HUES48 (cell line): ENCODE measurements around the gene SLBP.
"Not testable (repeated sequence)": the region's sequence is repeated elsewhere in the genome, so short reads cannot be mapped to it uniquely, and the experiment has no call there.

ENCODE experiments used
- H3K27ac ChIP-seq: one replicate; pipeline ENCODE4 v1.7.0; 2013; ENCODE audit warnings: low read depth, low read length, inconsistent platforms
- H3K27me3 ChIP-seq: 2 replicates; pipeline ENCODE4 v1.6.1; 2013; ENCODE audit warnings: mild to moderate bottlenecking, low read length; ENCODE audit not compliant: control insufficient read depth, insufficient read depth
- H3K36me3 ChIP-seq: 2 replicates; pipeline ENCODE4 v1.6.1; 2013; ENCODE audit warnings: low read length; ENCODE audit not compliant: control insufficient read depth, insufficient read depth
- H3K4me1 ChIP-seq: 2 replicates; pipeline ENCODE4 v1.6.1; 2013; ENCODE audit warnings: mild to moderate bottlenecking, low read length; ENCODE audit not compliant: control insufficient read depth, insufficient read depth
- H3K4me3 ChIP-seq: 2 replicates; pipeline ENCODE4 v1.5.1; 2013; ENCODE audit warnings: mild to moderate bottlenecking, low read depth, low read length
- H3K9ac ChIP-seq: 2 replicates; pipeline ENCODE4 v1.6.1; 2013; ENCODE audit warnings: mild to moderate bottlenecking, low read depth, low read length, moderate library complexity
- H3K9me3 ChIP-seq: 2 replicates; pipeline ENCODE4 v1.6.1; 2013; ENCODE audit warnings: low read length; ENCODE audit not compliant: control insufficient read depth, insufficient read depth

Gene SLBP

GRCh38 chr4:1703867-1704266 is 8.3 kb downstream of the SLBP start:
- H3K4me3 ChIP-seq, result no peak overlapping the region
- no peak overlapping the region for H3K27ac ChIP-seq
- no peak overlapping the region for H3K9ac ChIP-seq
- H3K9me3 ChIP-seq, result no peaks in the 10 kb centered on the region
- no peaks in the 10 kb centered on the region for H3K4me1 ChIP-seq
- peaks cover 66% of the 10 kb centered on the region for H3K36me3 ChIP-seq
- no peaks in the 10 kb centered on the region for H3K27me3 ChIP-seq

DNA sequence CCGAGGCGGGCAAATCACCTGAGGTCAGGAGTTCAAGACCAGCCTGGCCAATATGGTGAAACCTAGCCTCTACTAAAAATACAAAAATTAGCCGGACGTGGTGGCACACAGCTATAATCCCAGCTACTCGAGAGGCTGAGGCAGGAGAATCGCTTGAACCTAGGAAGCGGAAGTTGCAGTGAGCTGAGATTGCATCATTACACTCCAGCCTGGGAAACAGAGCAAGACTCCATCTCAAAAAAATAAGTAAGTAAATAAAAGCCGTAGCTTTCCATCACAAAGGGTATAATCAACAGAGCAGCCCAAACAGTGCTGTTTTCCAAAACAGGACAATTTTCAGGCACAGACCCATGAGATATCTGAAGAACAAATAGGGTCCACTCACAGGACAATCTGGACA is 10.4 kb downstream of the SLBP start:
- not testable (repeated sequence) for H3K4me1 ChIP-seq, H3K9ac ChIP-seq, H3K27me3 ChIP-seq, H3K9me3 ChIP-seq, H3K4me3 ChIP-seq, H3K27ac ChIP-seq
- H3K36me3 ChIP-seq, result peaks cover 80% of the 10 kb centered on the region

GRCh38 chr4:1695913-1696312 is 16.2 kb downstream of the SLBP start:
- no peaks in the 10 kb centered on the region for H3K9me3 ChIP-seq
- peaks cover 86% of the 10 kb centered on the region for H3K36me3 ChIP-seq
- no peak overlapping the region for H3K27ac ChIP-seq
- no peaks in the 10 kb centered on the region for H3K4me1 ChIP-seq
- H3K27me3 ChIP-seq, result no peaks in the 10 kb centered on the region
- H3K4me3 ChIP-seq, result no peak overlapping the region
- H3K9ac ChIP-seq, result no peak overlapping the region

DNA sequence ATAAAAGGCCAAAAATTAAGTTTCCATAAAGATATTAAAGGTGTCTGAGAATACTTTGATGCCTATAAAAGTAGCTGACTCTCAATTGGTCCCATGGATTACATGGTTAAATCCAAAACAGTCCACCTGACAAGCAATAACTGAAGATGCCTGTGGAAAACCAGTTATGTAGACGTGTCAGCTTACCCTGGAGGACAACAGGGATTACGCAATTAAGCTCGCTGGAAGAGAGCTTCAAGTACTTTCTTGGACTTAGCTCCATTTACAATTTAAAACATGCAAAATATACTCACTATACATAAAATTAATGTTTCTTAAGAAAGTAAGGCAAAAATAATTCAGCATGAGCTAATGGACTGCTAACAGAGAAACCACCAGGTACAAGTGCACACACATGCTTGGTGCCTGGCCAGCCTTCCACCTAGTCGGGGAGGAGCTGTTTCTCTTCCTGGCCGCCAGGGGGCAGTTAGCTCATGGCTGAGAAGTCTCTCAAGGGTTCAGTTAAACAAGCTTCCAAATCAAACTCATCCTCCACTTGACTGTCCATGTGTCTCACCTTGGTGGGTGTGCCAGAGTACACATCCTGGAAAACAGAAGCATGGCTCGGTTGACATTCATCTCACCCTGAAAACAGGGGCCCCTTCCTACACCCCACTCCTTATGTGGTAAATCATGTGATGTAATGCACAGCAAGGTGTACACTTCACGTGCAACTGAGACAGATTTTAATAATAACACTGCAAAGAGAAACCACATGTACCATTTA is 18.8 kb downstream of the SLBP start:
- H3K27ac ChIP-seq, result no peak overlapping the region
- H3K36me3 ChIP-seq, result peaks cover 69% of the 10 kb centered on the region
- no peak overlapping the region for H3K9ac ChIP-seq

DNA sequence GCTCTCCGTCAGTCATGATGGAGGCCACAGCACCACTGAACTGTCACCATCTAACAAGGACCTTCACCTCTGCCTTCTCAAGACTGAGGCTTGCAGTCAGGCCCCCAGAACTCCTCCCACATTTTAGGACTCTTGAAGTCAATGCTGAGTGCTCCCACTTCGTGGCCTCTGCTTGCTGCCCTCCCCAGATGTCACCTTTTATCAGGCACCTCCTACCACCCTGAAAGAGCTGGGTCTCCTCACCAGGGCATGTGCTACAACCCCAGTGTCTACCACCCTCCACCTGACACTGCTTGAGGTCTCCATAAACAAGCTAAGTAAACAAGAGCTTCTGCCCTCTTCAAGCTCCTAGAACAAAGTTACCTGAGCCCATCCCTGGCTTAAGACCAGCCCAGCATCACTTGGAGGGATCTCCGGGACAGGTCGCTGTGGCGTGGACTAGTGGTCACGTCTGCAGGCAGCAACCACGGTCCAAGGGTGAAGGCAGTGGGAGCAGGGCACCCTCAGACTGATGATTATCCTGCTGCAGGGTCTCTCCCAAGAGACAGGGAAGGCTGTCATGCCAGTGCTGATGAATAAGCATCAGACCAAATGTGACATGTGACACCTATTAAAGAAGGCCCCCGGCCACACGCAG is 20.3 kb downstream of the SLBP start:
- Histone ChIP-seq H3K27me3 (no peaks in the 10 kb centered on the region), H3K36me3 (peaks cover 60% of the 10 kb centered on the region), H3K9ac (no peak overlapping the region), H3K9me3 (no peaks in the 10 kb centered on the region), H3K4me3 (no peak overlapping the region), H3K27ac (no peak overlapping the region), H3K4me1 (no peaks in the 10 kb centered on the region)

More for the DNA sequence above, 18.8 kb downstream of the SLBP start:
- Histone ChIP-seq H3K4me1 (no peaks in the 10 kb centered on the region), H3K4me3 (no peak overlapping the region), H3K27me3 (no peaks in the 10 kb centered on the region), H3K9me3 (no peaks in the 10 kb centered on the region)

- H3K4me3 ChIP-seq, result no peak overlapping the region
- H3K4me1 ChIP-seq, result no peaks in the 10 kb centered on the region
- H3K9ac ChIP-seq, result no peak overlapping the region
- H3K9me3 ChIP-seq, result no peaks in the 10 kb centered on the region
- H3K27me3 ChIP-seq, result no peaks in the 10 kb centered on the region
- no peak overlapping the region for H3K27ac ChIP-seq
- H3K36me3 ChIP-seq, result peaks cover 50% of the 10 kb centered on the region
Measured at GRCh38 chr4:1690698-1691097, 21.4 kb downstream of the SLBP start.

DNA sequence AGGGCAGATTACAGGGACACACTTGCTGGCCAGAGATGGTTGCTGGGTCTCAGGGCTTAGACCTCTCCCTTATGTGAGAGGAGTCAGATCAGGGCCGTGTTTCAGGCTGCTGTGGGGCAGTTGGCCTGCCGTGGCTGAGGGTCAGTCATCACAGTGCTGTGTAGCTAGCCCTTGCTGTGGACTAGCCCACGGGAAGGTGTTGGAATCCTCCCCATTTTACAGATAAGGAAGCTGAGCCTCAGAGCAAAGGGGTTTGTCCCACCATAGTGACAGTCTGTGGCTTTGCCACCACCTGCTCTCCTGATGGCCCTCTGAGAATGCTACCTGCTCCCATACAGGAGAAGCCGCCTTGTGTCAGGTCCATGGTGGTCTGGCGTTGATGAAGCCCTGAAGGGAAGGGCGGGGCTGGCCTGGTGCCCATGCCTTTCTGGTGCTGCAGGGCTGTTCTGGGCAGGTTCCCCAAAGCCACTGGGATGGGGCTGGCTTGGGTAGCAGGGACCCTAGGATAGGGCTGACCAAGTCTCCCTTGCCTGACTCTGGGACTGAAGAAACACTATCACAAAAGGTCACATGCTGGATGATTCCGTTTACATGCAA is 25.6 kb downstream of the SLBP start:
- Histone ChIP-seq H3K4me3 (no peak overlapping the region), H3K27me3 (peaks cover 17% of the 10 kb centered on the region), H3K27ac (no peak overlapping the region), H3K4me1 (no peaks in the 10 kb centered on the region), H3K9ac (no peak overlapping the region), H3K9me3 (no peaks in the 10 kb centered on the region), H3K36me3 (peaks cover 12% of the 10 kb centered on the region)

GRCh38 chr4:1685235-1686150 is 26.6 kb downstream of the SLBP start:
- Histone ChIP-seq H3K9me3 (no peaks in the 10 kb centered on the region), H3K9ac (no peak overlapping the region), H3K27me3 (peaks cover 17% of the 10 kb centered on the region), H3K4me3 (no peak overlapping the region), H3K27ac (no peak overlapping the region), H3K36me3 (peaks cover 2% of the 10 kb centered on the region; the same call in 1 of the 2 replicates), H3K4me1 (no peaks in the 10 kb centered on the region)

DNA sequence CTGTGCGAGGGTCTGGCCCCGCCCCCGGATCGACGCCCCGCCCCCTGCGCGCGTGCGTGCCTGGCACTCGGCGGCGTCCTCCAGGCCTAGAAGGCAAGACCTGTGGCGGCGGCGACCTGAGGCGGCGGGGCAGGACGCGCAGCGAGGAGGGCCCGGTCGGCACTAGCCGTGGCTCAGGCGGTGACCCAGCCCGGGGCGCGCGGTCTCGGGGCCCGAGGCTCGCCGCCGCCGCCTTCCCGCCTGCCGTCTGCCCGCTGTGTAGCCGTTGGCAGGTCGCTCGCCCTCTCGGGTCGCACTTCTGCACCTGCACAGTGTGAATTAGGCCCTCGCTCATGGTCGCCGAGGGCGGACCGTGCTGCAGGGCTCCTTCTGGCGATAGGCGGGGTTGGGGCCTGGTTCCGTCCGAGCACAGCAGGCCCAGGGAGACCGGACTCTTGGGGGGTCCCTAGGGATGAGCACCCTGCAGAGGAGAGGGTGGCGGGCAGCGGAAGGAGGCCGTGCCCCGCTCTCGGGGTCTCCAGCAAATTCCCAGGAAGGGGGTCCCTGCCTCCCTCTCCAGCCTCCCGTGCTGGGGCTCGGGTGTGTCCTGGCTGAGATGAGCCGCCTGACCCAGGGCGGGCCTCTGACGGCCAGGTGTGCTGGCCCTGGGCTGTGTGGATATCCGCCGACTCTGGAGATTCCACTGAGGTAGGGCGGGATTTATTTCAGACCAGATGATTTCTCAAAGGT is 27.4 kb downstream of the SLBP start:
- H3K9ac ChIP-seq, result no peak overlapping the region
- no peaks in the 10 kb centered on the region for H3K36me3 ChIP-seq
- peak overlapping the region; percentile 56; the same call in 1 of the 2 replicates for H3K4me3 ChIP-seq
- H3K4me1 ChIP-seq, result no peaks in the 10 kb centered on the region
- no peak overlapping the region for H3K27ac ChIP-seq
- H3K9me3 ChIP-seq, result no peaks in the 10 kb centered on the region
- H3K27me3 ChIP-seq, result peaks cover 17% of the 10 kb centered on the region
